Natural killer cell (primary cell): ENCODE measurements around the gene ATP13A3. TPM values are rescaled to one million over a fixed set of nuclear protein-coding genes. Genes with fewer than 3 reads are reported as not detected.

ENCODE experiments used
- ATAC-seq, 3 donors: fragments of 150-1000 bp in 2 of 3; fragments of 200-7000 bp in 1 of 3; cut with Tn5 transposase; 1 replicate in 1 of 3; 2 replicates in 2 of 3; pipeline ENCODE4 v1.10.0; 2021; ENCODE audit warnings: mild to moderate bottlenecking in 2 of 3, moderate library complexity in 2 of 3
- DNase-seq, 2 donors: peaks; one replicate each; pipeline versions ENCODE4 v3.0.0 to v3.0.0-alpha.2; 2013 to 2021; ENCODE audit warnings: mixed read lengths in 1 of 2
- H3K27ac ChIP-seq: one replicate; pipeline ENCODE4 v1.5.1; 2013; ENCODE audit warnings: mild to moderate bottlenecking, low read length
- H3K27me3 ChIP-seq: one replicate; pipeline ENCODE4 v1.6.1; 2013; ENCODE audit warnings: low read length; ENCODE audit not compliant: control insufficient read depth, insufficient read depth
- H3K36me3 ChIP-seq: one replicate; pipeline ENCODE4 v1.6.1; 2013; ENCODE audit warnings: low read length; ENCODE audit not compliant: control insufficient read depth, insufficient read depth
- H3K4me1 ChIP-seq: one replicate; pipeline ENCODE4 v1.6.1; 2013; ENCODE audit warnings: low read length; ENCODE audit not compliant: control insufficient read depth, insufficient read depth
- H3K4me3 ChIP-seq: one replicate; pipeline ENCODE4 v1.5.1; 2013; ENCODE audit warnings: low read length
- H3K9me3 ChIP-seq: one replicate; pipeline ENCODE4 v1.6.1; 2013; ENCODE audit warnings: low read length; ENCODE audit not compliant: control insufficient read depth, insufficient read depth
- H3K27ac Mint-ChIP-seq, 2 donors: one replicate each; pipeline ENCODE4 v1.8.0; 2022; ENCODE audit warnings: mild to moderate bottlenecking in 2 of 2, mixed read lengths in 2 of 2, moderate library complexity in 1 of 2
- H3K27me3 Mint-ChIP-seq, 2 donors: one replicate each; pipeline ENCODE4 v1.8.0; 2022; ENCODE audit warnings: low read depth in 2 of 2, mixed read lengths in 2 of 2
- H3K36me3 Mint-ChIP-seq: one replicate; pipeline ENCODE4 v1.8.0; 2022; ENCODE audit warnings: mixed read lengths
- H3K4me1 Mint-ChIP-seq, 2 donors: one replicate each; pipeline ENCODE4 v1.8.0; 2022; ENCODE audit warnings: mixed read lengths in 2 of 2
- H3K4me3 Mint-ChIP-seq: one replicate; pipeline ENCODE4 v1.8.0; 2022; ENCODE audit warnings: mild to moderate bottlenecking, moderate library complexity, mixed read lengths
- H3K9me3 Mint-ChIP-seq, 2 donors: one replicate each; pipeline ENCODE4 v1.8.0; 2022; ENCODE audit warnings: mixed read lengths in 2 of 2
- CTCF ChIP-seq: fragments of 200-600 bp; IDR thresholded peaks from one replicate; pipeline ENCODE4 v1.8.0; 2022; ENCODE audit warnings: antibody characterized with exemption
- WGBS: methylation state at CpG from one replicate; pipeline ENCODE4 v1.1.7; 2013; ENCODE audit warnings: missing lambda C conversion rate; ENCODE audit not compliant: insufficient coverage; 5-methylcytosine and 5-hydroxymethylcytosine counted together
- intact Hi-C: fragments of 100-400 bp; cut with micrococcal nuclease; formaldehyde crosslinking; loops from one replicate; pipeline ENCODE4 v1.14.2; 2022
- total RNA-seq, 4 donors: library from RNA; stranded (reverse); fragments of 120-200 nt in 1 of 4; gene quantifications; one replicate each; pipeline versions ENCODE4 v1.2.3 to v1.2.4, GENCODE V29; 2013 to 2022

The ATP13A3 gene
- total RNA-seq, 3 donors from 2014 or later (not counting 1 experiment from before 2014, with no cell fraction given), result 62.9 to 79.2 (median 64.2) TPM

- Mint-ChIP-seq H3K27ac (no peak overlapping the region), H3K9me3 (no peaks in the 10 kb centered on the region), H3K4me1 (no peaks in the 10 kb centered on the region), H3K36me3 (no peaks in the 10 kb centered on the region), H3K4me3 (no peak overlapping the region), H3K27me3 (peaks cover 0 to 13% of the 10 kb centered on the region in 2 donors)
- intact Hi-C loops, result no loop called here
- Histone ChIP-seq H3K9me3 (no peaks in the 10 kb centered on the region), H3K4me1 (no peaks in the 10 kb centered on the region), H3K4me3 (no peak overlapping the region), H3K36me3 (no peaks in the 10 kb centered on the region), H3K27ac (no peak overlapping the region), H3K27me3 (no peaks in the 10 kb centered on the region)
- WGBS, result 76% methylated on average over 2 of the region's 2 CpGs
- DNase-seq, result no peak
- ATAC-seq, result no peak
- TF ChIP-seq CTCF, result no peak
These were observed 40.9 kb upstream of the ATP13A3 start for GRCh38 chr3:194527726-194528125.

- H3K4me3 ChIP-seq, result no peak overlapping the region
- no peak overlapping the region for H3K27ac ChIP-seq
- intact Hi-C loops, result no loop called here
- Mint-ChIP-seq H3K36me3 (no peaks in the 10 kb centered on the region), H3K27me3 (peaks cover 0 to 13% of the 10 kb centered on the region in 2 donors), H3K4me1 (no peaks in the 10 kb centered on the region), H3K27ac (no peak overlapping the region), H3K4me3 (no peak overlapping the region), H3K9me3 (no peaks in the 10 kb centered on the region)
- H3K27me3 ChIP-seq, result no peaks in the 10 kb centered on the region
- no peaks in the 10 kb centered on the region for H3K36me3 ChIP-seq
- ATAC-seq (no peak), DNase-seq (no peak)
- 73% methylated on average over 4 of the region's 4 CpGs for WGBS
- no peaks in the 10 kb centered on the region for H3K9me3 ChIP-seq
- H3K4me1 ChIP-seq, result no peaks in the 10 kb centered on the region
- no peak for TF ChIP-seq CTCF
These were observed 39.4 kb upstream of the ATP13A3 start for GRCh38 chr3:194526164-194526563.

GRCh38 chr3:194522579-194523046, 35.8 kb upstream of the ATP13A3 start:
- Mint-ChIP-seq H3K27ac (no peak overlapping the region), H3K4me3 (no peak overlapping the region), H3K4me1 (no peaks in the 10 kb centered on the region), H3K36me3 (no peaks in the 10 kb centered on the region), H3K9me3 (no peaks in the 10 kb centered on the region), H3K27me3 (peaks cover 0 to 4% of the 10 kb centered on the region in 2 donors)
- WGBS, result 96% methylated on average over 3 of the region's 4 CpGs
- DNase-seq (no peak), ATAC-seq (no peak)
- Histone ChIP-seq H3K27me3 (no peaks in the 10 kb centered on the region), H3K4me1 (no peaks in the 10 kb centered on the region), H3K4me3 (no peak overlapping the region), H3K36me3 (no peaks in the 10 kb centered on the region), H3K9me3 (no peaks in the 10 kb centered on the region), H3K27ac (no peak overlapping the region)
- intact Hi-C loops, result no loop called here
- TF ChIP-seq CTCF, result no peak
